Activated naive CD4-positive, alpha-beta T cell treated with anti-CD3 and anti-CD28 coated beads, Interleukin-2, amount 50 U/mL, for 16 hours (primary cell): Measurements from ENCODE around the gene TEP1.
"Not testable (repeated sequence)": the region's sequence is repeated elsewhere in the genome, so short reads cannot be mapped to it uniquely, and the experiment has no call there.

Experiments used
- DNase-seq: peaks from one replicate; pipeline ENCODE4 v3.0.0-alpha.2; 2020

Gene TEP1

GRCh38 chr14:20412876-20413743 is at the start of gene TEP1:
TSS of gene TEP1 (minus strand) at chr14:20413501. CDS start at chr14:20408439, 5,062 bp downstream.
- DNase-seq, result peak; percentile 73

- DNase-seq, result peak; percentile 98
Measured at GRCh38 chr14:20461225-20462141, 48.2 kb upstream of the TEP1 start, which contains the start of gene PIP4P1. TSS of gene PIP4P1 (minus strand) at chr14:20461434. CDS start at chr14:20461325, 109 bp downstream.

GRCh38 chr14:20460458-20461224 is 47.3 kb upstream of the TEP1 start:
- peak; percentile 60 for DNase-seq

- no peak for DNase-seq
Measured at GRCh38 chr14:20458031-20458789, 44.9 kb upstream of the TEP1 start.

- DNase-seq, result no peak
Measured at GRCh38 chr14:20456971-20457370, 43.7 kb upstream of the TEP1 start.

GRCh38 chr14:20455355-20456300 is 42.3 kb upstream of the TEP1 start:
- DNase-seq, result no peak

- peak; percentile 98 for DNase-seq
Measured at GRCh38 chr14:20454516-20455354, 41.4 kb upstream of the TEP1 start, which contains the start of the genes APEX1 and OSGEP. TSS of gene APEX1 (plus strand) at chr14:20455226. CDS start at chr14:20455646, 420 bp downstream. TSS of gene OSGEP (minus strand) at chr14:20454812. CDS start at chr14:20454683, 129 bp downstream.

GRCh38 chr14:20452831-20453230 is 39.5 kb upstream of the TEP1 start:
- DNase-seq, result not testable (repeated sequence)

GRCh38 chr14:20446889-20447288 is 33.6 kb upstream of the TEP1 start:
- no peak for DNase-seq

GRCh38 chr14:20443650-20444049 is 30.3 kb upstream of the TEP1 start:
- not testable (repeated sequence) for DNase-seq

- no peak for DNase-seq
Measured at GRCh38 chr14:20441461-20441860, 28.2 kb upstream of the TEP1 start.

GRCh38 chr14:20440882-20441281 is 27.6 kb upstream of the TEP1 start:
- DNase-seq, result no peak

- no peak for DNase-seq
Measured at GRCh38 chr14:20440465-20440864, 27.2 kb upstream of the TEP1 start.

- DNase-seq, result no peak
Measured at GRCh38 chr14:20438664-20439063, 25.4 kb upstream of the TEP1 start.

- DNase-seq, result no peak
Measured at GRCh38 chr14:20436363-20436755, 23.1 kb upstream of the TEP1 start.

- no peak for DNase-seq
Measured at GRCh38 chr14:20435582-20436362, 22.5 kb upstream of the TEP1 start, which contains the start of gene KLHL33. TSS of gene KLHL33 (minus strand) at chr14:20436166. CDS start at chr14:20435811, 355 bp downstream.

GRCh38 chr14:20434701-20435581 is 21.6 kb upstream of the TEP1 start:
- DNase-seq, result no peak
